Stimulated activated CD8-positive, alpha-beta memory T cell treated with anti-CD3 and anti-CD28 coated beads, Interleukin-7, amount 100 ng/mL, for 4 hours (primary cell): ENCODE measurements around the gene BRD3.
A peak's percentile ranks its signal among the peaks of the same experiment; 100 is the strongest.

Experiments used
- DNase-seq, 2 donors: peaks; one replicate each; pipeline ENCODE4 v3.0.0-alpha.2; 2020; ENCODE audit warnings: low read depth in 2 of 2

The BRD3 gene

GRCh38 chr9:134039386-134040175 lies 28.2 kb downstream of the BRD3 start:
- DNase-seq = no peak

- no peak for DNase-seq
Observed at GRCh38 chr9:134037641-134038040, 30.2 kb downstream of the BRD3 start.

GRCh38 chr9:134036130-134036529 lies 31.7 kb downstream of the BRD3 start:
- DNase-seq = no peak

GRCh38 chr9:134035041-134036039 lies 32.5 kb downstream of the BRD3 start:
- no peak for DNase-seq

- DNase-seq = no peak
Observed at GRCh38 chr9:134034215-134035040, 33.4 kb downstream of the BRD3 start.

GRCh38 chr9:134033516-134034214 lies 34.2 kb downstream of the BRD3 start:
- no peak for DNase-seq

- no peak for DNase-seq
Observed at GRCh38 chr9:134032456-134033222, 35.2 kb downstream of the BRD3 start.

- no peak for DNase-seq
Observed at GRCh38 chr9:134031783-134032182, 36.0 kb downstream of the BRD3 start.

- DNase-seq = no peak
Observed at GRCh38 chr9:134030821-134031470, 36.9 kb downstream of the BRD3 start.

GRCh38 chr9:134029248-134030226 lies 38.3 kb downstream of the BRD3 start:
- no peak for DNase-seq

- no peak for DNase-seq
Observed at GRCh38 chr9:134028575-134029247, 39.1 kb downstream of the BRD3 start.

- no peak for DNase-seq
Observed at GRCh38 chr9:134028076-134028475, 39.8 kb downstream of the BRD3 start.

GRCh38 chr9:134027561-134027960 lies 40.3 kb downstream of the BRD3 start:
- no peak for DNase-seq

GRCh38 chr9:134026981-134027380 lies 40.8 kb downstream of the BRD3 start:
- DNase-seq = no peak

GRCh38 chr9:134026581-134026980 lies 41.2 kb downstream of the BRD3 start:
- DNase-seq = no peak

- peak in 1 of 2 donors; percentile 31 for DNase-seq
Observed at GRCh38 chr9:134025606-134026541, 42.0 kb downstream of the BRD3 start.
